ENCODE measurements around the gene ZNF579.

Gene ZNF579

GRCh38 chr19:55567708-55568328 is 12.8 kb downstream of the ZNF579 start:
- DNase-seq = no peak

- DNase-seq = no peak
Observed at GRCh38 chr19:55566823-55567222, 13.8 kb downstream of the ZNF579 start.

- no peak for DNase-seq
Observed at GRCh38 chr19:55563261-55563690, 17.4 kb downstream of the ZNF579 start.

- DNase-seq = no peak
Observed at GRCh38 chr19:55559684-55560083, 21.0 kb downstream of the ZNF579 start.

- no peak for DNase-seq
Observed at GRCh38 chr19:55554741-55555152, 25.9 kb downstream of the ZNF579 start.

- no peak for DNase-seq
Observed at GRCh38 chr19:55554302-55554701, 26.3 kb downstream of the ZNF579 start.

- DNase-seq = no peak
Observed at GRCh38 chr19:55553217-55554182, 27.1 kb downstream of the ZNF579 start.

- DNase-seq = no peak
Observed at GRCh38 chr19:55552620-55553019, 28.0 kb downstream of the ZNF579 start.

- DNase-seq = no peak
Observed at GRCh38 chr19:55552206-55552605, 28.4 kb downstream of the ZNF579 start.

- DNase-seq = no peak
Observed at GRCh38 chr19:55550321-55550650, 30.4 kb downstream of the ZNF579 start.

GRCh38 chr19:55549500-55550320 is 30.9 kb downstream of the ZNF579 start:
- no peak for DNase-seq

- DNase-seq = no peak
Observed at GRCh38 chr19:55546822-55547614, 33.6 kb downstream of the ZNF579 start.

- DNase-seq = no peak
Observed at GRCh38 chr19:55546011-55546410, 34.6 kb downstream of the ZNF579 start.

GRCh38 chr19:55545443-55545842 is 35.2 kb downstream of the ZNF579 start, which contains the start of gene SBK3:
Gene SBK3, minus strand, starts transcription at chr19:55545543. Its CDS starts 0 bp downstream, at chr19:55545543.
- no peak for DNase-seq

- DNase-seq = no peak
Observed at GRCh38 chr19:55544776-55545439, 35.7 kb downstream of the ZNF579 start.

GRCh38 chr19:55544014-55544413 is 36.6 kb downstream of the ZNF579 start:
- no peak for DNase-seq

GRCh38 chr19:55543567-55543966 is 37.1 kb downstream of the ZNF579 start:
- DNase-seq = no peak

- DNase-seq = no peak
Observed at GRCh38 chr19:55542292-55542855, 38.3 kb downstream of the ZNF579 start.

GRCh38 chr19:55541091-55541490 is 39.6 kb downstream of the ZNF579 start:
- no peak for DNase-seq

GRCh38 chr19:55540619-55541018 is 40.0 kb downstream of the ZNF579 start:
- DNase-seq = no peak
